Panc1 (cell line): ENCODE measurements around the gene PRTFDC1. TPM values are rescaled to one million over a fixed set of nuclear protein-coding genes. Genes with fewer than 3 reads are reported as not detected.

Experiments used
- ATAC-seq: fragments of 200-7000 bp; cut with Tn5 transposase; 2 replicates; pipeline ENCODE4 v1.9.1; 2020; ENCODE audit warnings: mild to moderate bottlenecking, moderate library complexity
- BruUV-seq: library from RNA; stranded (reverse); fragments of 400-500 nt; replicated peaks from 2 replicates; lab custom pipeline; 2021; lab: Mats Ljungman, UMichigan
- CTCF ChIA-PET: fragments of 300-600 bp; sonication (Branson Sonifier 250); formaldehyde crosslinking; loops from one replicate; lab custom pipeline; 2022; ENCODE audit warnings: antibody characterized with exemption; lab: Charles Lee
- POLR2A ChIA-PET: fragments of 300-600 bp; sonication (Branson Sonifier 250); formaldehyde crosslinking; loops from one replicate; lab custom pipeline; 2022; ENCODE audit warnings: antibody characterized with exemption; lab: Charles Lee
- DNase-seq: peaks from one replicate; pipeline ENCODE4 v3.0.0-alpha.2; 2010; ENCODE audit warnings: low read depth, low spot score
- H3K27ac ChIP-seq: 2 replicates; pipeline ENCODE4 v1.5.1; 2011; ENCODE audit warnings: mild to moderate bottlenecking, low read length, inconsistent platforms
- H3K27me3 ChIP-seq: fragments of 200-500 bp; sonication (Bioruptor generic); 2 replicates; pipeline ENCODE4 v1.6.0; 2014; ENCODE audit warnings: low read length, inconsistent platforms; ENCODE audit not compliant: control insufficient read depth, insufficient read depth
- H3K36me3 ChIP-seq: fragments of 200-500 bp; sonication (Bioruptor generic); 2 replicates; pipeline ENCODE4 v1.5.1; 2014; ENCODE audit warnings: inconsistent platforms, mild to moderate bottlenecking, low read length, moderate library complexity; ENCODE audit not compliant: control insufficient read depth, insufficient read depth
- H3K4me1 ChIP-seq: 2 replicates; pipeline ENCODE4 v1.5.1; 2011; ENCODE audit warnings: inconsistent platforms, mild to moderate bottlenecking, low read length, moderate library complexity; ENCODE audit not compliant: control insufficient read depth, insufficient read depth
- H3K4me3 ChIP-seq, 2 experiments: 2 replicates each; pipeline ENCODE4 v1.5.1; 2011 to 2012; ENCODE audit warnings: low read depth in 2 of 2, low read length in 2 of 2, mild to moderate bottlenecking in 2 of 2, inconsistent platforms in 1 of 2, moderate library complexity in 1 of 2
- H3K9me3 ChIP-seq: fragments of 200-500 bp; sonication (Bioruptor generic); 2 replicates; pipeline ENCODE4 v1.5.1; 2014; ENCODE audit warnings: low read depth, mild to moderate bottlenecking, inconsistent platforms, low read length, moderate library complexity; ENCODE audit not compliant: control insufficient read depth, insufficient read depth
- POLR2AphosphoS5 ChIP-seq: IDR thresholded peaks from 2 replicates; pipeline ENCODE4 v1.6.1; 2012; ENCODE audit warnings: mild to moderate bottlenecking, low read depth, low read length, moderate library complexity
- SIN3A ChIP-seq: IDR thresholded peaks from 2 replicates; pipeline ENCODE4 v1.6.1; 2012; ENCODE audit warnings: low read depth, mild to moderate bottlenecking, low read length, moderate library complexity, borderline replicate concordance; ENCODE audit not compliant: insufficient read depth
- TCF7L2 ChIP-seq: IDR thresholded peaks from 2 replicates; pipeline ENCODE4 v1.6.1; 2011; ENCODE audit warnings: mild to moderate bottlenecking, low read depth, low read length, inconsistent platforms
- in situ Hi-C: cut with HindIII; loops from 2 replicates; pipeline ENCODE4 v1.10.0; 2016; ENCODE audit warnings: low sequenced_read_pairs, low pct_unique_long_range_greater_than_20kb
- intact Hi-C: fragments of 100-400 bp; cut with micrococcal nuclease; formaldehyde crosslinking; loops from one replicate; pipeline ENCODE4 v1.10.0; 2022; ENCODE audit not compliant: unreplicated experiment
- total RNA-seq: library from RNA; stranded (reverse); gene quantifications from one replicate; pipeline ENCODE4 v1.2.1, GENCODE V29; 2021; ENCODE audit not compliant: unreplicated experiment
- TF ChIP-seq, protein P1 (sequence below), 2 experiments: IDR thresholded peaks; 2 replicates each; pipeline ENCODE4 v1.6.1; 2011 to 2012; ENCODE audit warnings: low read depth in 2 of 2, control low read depth in 1 of 2, low read length in 1 of 2, mild to moderate bottlenecking in 1 of 2, moderate library complexity in 1 of 2; ENCODE audit not compliant: insufficient read depth in 1 of 2
- TF ChIP-seq, protein P2 (sequence below): fragments of 450-650 bp; IDR thresholded peaks from 2 replicates; pipeline ENCODE4 v1.5.1; 2017; ENCODE audit warnings: mild to moderate bottlenecking

The PRTFDC1 gene
- total RNA-seq, 1 experiment from 2014 or later = 3.0 TPM

DNA sequence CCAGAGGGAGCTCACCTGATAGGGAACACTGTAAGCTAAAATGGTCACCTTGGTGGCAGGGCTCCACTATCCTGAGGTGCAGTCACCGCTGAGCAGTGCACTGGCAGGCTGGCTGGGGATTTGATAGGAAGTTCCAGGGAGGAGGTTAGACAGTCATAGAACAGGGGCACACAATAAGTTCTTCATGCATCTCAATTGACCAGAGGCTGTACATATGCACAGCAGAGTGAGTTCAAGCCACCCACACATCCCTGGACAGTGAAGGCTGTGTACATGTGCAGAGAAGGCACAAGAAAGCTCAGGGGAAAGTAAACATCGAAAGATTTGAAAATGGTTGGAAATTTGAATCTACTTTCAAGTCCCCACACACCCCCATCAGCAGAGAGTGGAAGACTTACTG lies 13.9 kb downstream of the PRTFDC1 start:
- ChIA-PET POLR2A (no interaction called here), CTCF (no interaction called here)
- TF ChIP-seq, protein P1, sequence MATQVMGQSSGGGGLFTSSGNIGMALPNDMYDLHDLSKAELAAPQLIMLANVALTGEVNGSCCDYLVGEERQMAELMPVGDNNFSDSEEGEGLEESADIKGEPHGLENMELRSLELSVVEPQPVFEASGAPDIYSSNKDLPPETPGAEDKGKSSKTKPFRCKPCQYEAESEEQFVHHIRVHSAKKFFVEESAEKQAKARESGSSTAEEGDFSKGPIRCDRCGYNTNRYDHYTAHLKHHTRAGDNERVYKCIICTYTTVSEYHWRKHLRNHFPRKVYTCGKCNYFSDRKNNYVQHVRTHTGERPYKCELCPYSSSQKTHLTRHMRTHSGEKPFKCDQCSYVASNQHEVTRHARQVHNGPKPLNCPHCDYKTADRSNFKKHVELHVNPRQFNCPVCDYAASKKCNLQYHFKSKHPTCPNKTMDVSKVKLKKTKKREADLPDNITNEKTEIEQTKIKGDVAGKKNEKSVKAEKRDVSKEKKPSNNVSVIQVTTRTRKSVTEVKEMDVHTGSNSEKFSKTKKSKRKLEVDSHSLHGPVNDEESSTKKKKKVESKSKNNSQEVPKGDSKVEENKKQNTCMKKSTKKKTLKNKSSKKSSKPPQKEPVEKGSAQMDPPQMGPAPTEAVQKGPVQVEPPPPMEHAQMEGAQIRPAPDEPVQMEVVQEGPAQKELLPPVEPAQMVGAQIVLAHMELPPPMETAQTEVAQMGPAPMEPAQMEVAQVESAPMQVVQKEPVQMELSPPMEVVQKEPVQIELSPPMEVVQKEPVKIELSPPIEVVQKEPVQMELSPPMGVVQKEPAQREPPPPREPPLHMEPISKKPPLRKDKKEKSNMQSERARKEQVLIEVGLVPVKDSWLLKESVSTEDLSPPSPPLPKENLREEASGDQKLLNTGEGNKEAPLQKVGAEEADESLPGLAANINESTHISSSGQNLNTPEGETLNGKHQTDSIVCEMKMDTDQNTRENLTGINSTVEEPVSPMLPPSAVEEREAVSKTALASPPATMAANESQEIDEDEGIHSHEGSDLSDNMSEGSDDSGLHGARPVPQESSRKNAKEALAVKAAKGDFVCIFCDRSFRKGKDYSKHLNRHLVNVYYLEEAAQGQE (IDR thresholded peaks at IDR 0.05; ENCODE audit: insufficient read depth in 1 of 2, low read depth in 2 of 2, low read length in 1 of 2) = no peak
- TF ChIP-seq SIN3A (no peak), TCF7L2 (no peak), POLR2AphosphoS5 (no peak)
- TF ChIP-seq, protein P2, sequence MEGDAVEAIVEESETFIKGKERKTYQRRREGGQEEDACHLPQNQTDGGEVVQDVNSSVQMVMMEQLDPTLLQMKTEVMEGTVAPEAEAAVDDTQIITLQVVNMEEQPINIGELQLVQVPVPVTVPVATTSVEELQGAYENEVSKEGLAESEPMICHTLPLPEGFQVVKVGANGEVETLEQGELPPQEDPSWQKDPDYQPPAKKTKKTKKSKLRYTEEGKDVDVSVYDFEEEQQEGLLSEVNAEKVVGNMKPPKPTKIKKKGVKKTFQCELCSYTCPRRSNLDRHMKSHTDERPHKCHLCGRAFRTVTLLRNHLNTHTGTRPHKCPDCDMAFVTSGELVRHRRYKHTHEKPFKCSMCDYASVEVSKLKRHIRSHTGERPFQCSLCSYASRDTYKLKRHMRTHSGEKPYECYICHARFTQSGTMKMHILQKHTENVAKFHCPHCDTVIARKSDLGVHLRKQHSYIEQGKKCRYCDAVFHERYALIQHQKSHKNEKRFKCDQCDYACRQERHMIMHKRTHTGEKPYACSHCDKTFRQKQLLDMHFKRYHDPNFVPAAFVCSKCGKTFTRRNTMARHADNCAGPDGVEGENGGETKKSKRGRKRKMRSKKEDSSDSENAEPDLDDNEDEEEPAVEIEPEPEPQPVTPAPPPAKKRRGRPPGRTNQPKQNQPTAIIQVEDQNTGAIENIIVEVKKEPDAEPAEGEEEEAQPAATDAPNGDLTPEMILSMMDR = no peak
- no peaks in the 10 kb centered on the region for H3K4me1 ChIP-seq
- H3K9me3 ChIP-seq = no peaks in the 10 kb centered on the region
- in situ Hi-C loops = no loop called here
- no peak for ATAC-seq
- no peaks in the 10 kb centered on the region; the same call in 1 of the 2 replicates for H3K36me3 ChIP-seq
- H3K4me3 ChIP-seq = no peak overlapping the region
- H3K27me3 ChIP-seq = no peaks in the 10 kb centered on the region
- no peak for DNase-seq
- H3K27ac ChIP-seq = no peak overlapping the region
- intact Hi-C loops = no loop called here
- no TSS peak for BruUV-seq

DNA sequence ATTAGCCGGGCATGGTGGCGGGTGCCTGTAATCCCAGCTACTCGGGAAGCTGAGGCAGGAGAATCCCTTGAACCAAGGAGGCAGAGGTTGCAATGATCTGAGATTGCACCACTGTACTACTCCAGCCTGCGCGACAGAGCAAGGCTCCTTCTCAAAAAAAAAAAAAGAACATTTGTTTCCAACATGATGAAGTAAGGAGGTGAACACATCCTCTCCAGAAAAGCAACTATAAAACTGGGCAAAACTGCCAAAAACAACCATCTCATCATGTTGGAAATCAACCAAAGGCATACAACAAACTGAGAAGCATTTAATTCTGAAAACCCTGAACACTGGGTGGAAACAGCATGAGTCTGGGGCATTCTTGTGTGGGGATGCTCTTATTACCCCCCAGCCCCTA lies 14.3 kb downstream of the PRTFDC1 start:
- TF ChIP-seq, protein P2 = no peak
- TF ChIP-seq SIN3A = no peak
- TF ChIP-seq TCF7L2 = no peak
- TF ChIP-seq, protein P1 (IDR thresholded peaks at IDR 0.05; ENCODE audit: insufficient read depth in 1 of 2, low read depth in 2 of 2, low read length in 1 of 2) = no peak
- TF ChIP-seq POLR2AphosphoS5 = no peak
- no TSS peak for BruUV-seq
- in situ Hi-C loops = no loop called here
- Histone ChIP-seq H3K4me3 (no peak overlapping the region), H3K27me3 (no peaks in the 10 kb centered on the region), H3K4me1 (no peaks in the 10 kb centered on the region), H3K36me3 (no peaks in the 10 kb centered on the region; the same call in 1 of the 2 replicates), H3K27ac (no peak overlapping the region), H3K9me3 (no peaks in the 10 kb centered on the region)
- POLR2A ChIA-PET = no interaction called here
- intact Hi-C loops = no loop called here
- ATAC-seq (no peak), DNase-seq (no peak)
- CTCF ChIA-PET = no interaction called here
